WTC11 (cell line): ENCODE data around the gene SLC5A3. TPM values are rescaled to one million over a fixed set of nuclear protein-coding genes. Genes with fewer than 3 reads are reported as not detected.

Source experiments
- ATAC-seq: fragments of 200-7000 bp; cut with Tn5 transposase; 2 replicates; pipeline ENCODE4 v1.10.0; 2021; ENCODE audit warnings: mild to moderate bottlenecking, moderate library complexity
- CTCF ChIA-PET: fragments of 300-600 bp; sonication (Branson Sonifier 250); formaldehyde crosslinking; loops from one replicate; lab custom pipeline; 2021; ENCODE audit warnings: antibody characterized with exemption; lab: Charles Lee
- POLR2A ChIA-PET: fragments of 350-600 bp; sonication (Branson Sonifier 250); formaldehyde crosslinking; loops from one replicate; lab custom pipeline; 2021; ENCODE audit warnings: antibody characterized with exemption; lab: Charles Lee
- DNase-seq: peaks from one replicate; pipeline ENCODE4 v3.0.0; 2021; ENCODE audit warnings: low spot score
- H3K27ac Mint-ChIP-seq: 2 replicates; pipeline ENCODE4 v1.8.0; 2021; ENCODE audit warnings: mixed read lengths
- H3K27me3 Mint-ChIP-seq: 2 replicates; pipeline ENCODE4 v1.8.0; 2021; ENCODE audit warnings: low read depth, mild to moderate bottlenecking, moderate library complexity, mixed read lengths
- H3K36me3 Mint-ChIP-seq: 2 replicates; pipeline ENCODE4 v1.8.0; 2021; ENCODE audit warnings: mixed read lengths
- H3K4me1 Mint-ChIP-seq: 2 replicates; pipeline ENCODE4 v1.8.0; 2022; ENCODE audit warnings: mixed read lengths
- H3K4me3 Mint-ChIP-seq: 2 replicates; pipeline ENCODE4 v1.8.0; 2021; ENCODE audit warnings: mild to moderate bottlenecking, moderate library complexity, mixed read lengths
- H3K9me3 Mint-ChIP-seq: 2 replicates; pipeline ENCODE4 v1.8.0; 2021; ENCODE audit warnings: mixed read lengths
- AFF4 ChIP-seq: sonication (generic); formaldehyde crosslinking; IDR thresholded peaks from 2 replicates; pipeline ENCODE4 v1.8.1; 2023; ENCODE audit warnings: mild to moderate bottlenecking, missing genetic modification reagents, borderline replicate concordance
- ATF2 ChIP-seq: sonication (generic); formaldehyde crosslinking; IDR thresholded peaks from 2 replicates; pipeline ENCODE4 v1.8.1; 2022; ENCODE audit warnings: low read depth, missing genetic modification reagents, borderline replicate concordance
- ESRRA ChIP-seq: sonication (generic); formaldehyde crosslinking; IDR thresholded peaks from 2 replicates; pipeline ENCODE4 v1.8.1; 2022; ENCODE audit warnings: mild to moderate bottlenecking, missing genetic modification reagents, borderline replicate concordance
- FOXK1 ChIP-seq: sonication (generic); formaldehyde crosslinking; IDR thresholded peaks from 2 replicates; pipeline ENCODE4 v1.8.0; 2022; ENCODE audit warnings: mild to moderate bottlenecking, moderate library complexity, missing genetic modification reagents
- GRHL2 ChIP-seq: fragments of 250-450 bp; sonication (Bioruptor Pico); IDR thresholded peaks from 2 replicates; pipeline ENCODE4 v1.8.0; 2022; ENCODE audit warnings: mild to moderate bottlenecking, moderate library complexity; ENCODE audit not compliant: insufficient replicate concordance, severe bottlenecking
- IRF2 ChIP-seq: sonication (generic); formaldehyde crosslinking; IDR thresholded peaks from 2 replicates; pipeline ENCODE4 v1.8.0; 2022; ENCODE audit warnings: low read depth, missing genetic modification reagents, borderline replicate concordance
- MLX ChIP-seq: sonication (generic); formaldehyde crosslinking; IDR thresholded peaks from 2 replicates; pipeline ENCODE4 v1.8.1; 2023; ENCODE audit warnings: mild to moderate bottlenecking, missing genetic modification reagents, moderate library complexity
- MYBL2 ChIP-seq: sonication (generic); formaldehyde crosslinking; IDR thresholded peaks from 2 replicates; pipeline ENCODE4 v1.8.1; 2023; ENCODE audit warnings: mild to moderate bottlenecking, moderate library complexity, missing genetic modification reagents
- ZBTB43 ChIP-seq: sonication (generic); formaldehyde crosslinking; IDR thresholded peaks from 2 replicates; pipeline ENCODE4 v1.8.1; 2023; ENCODE audit warnings: mild to moderate bottlenecking, missing genetic modification reagents
- ZNF138 ChIP-seq: sonication (generic); formaldehyde crosslinking; conservative IDR thresholded peaks from 2 replicates; pipeline ENCODE4 v1.8.1; 2022; ENCODE audit warnings: mild to moderate bottlenecking, moderate library complexity, missing genetic modification reagents
- ZNF219 ChIP-seq: sonication (generic); formaldehyde crosslinking; IDR thresholded peaks from 2 replicates; pipeline ENCODE4 v1.8.0; 2023; ENCODE audit warnings: missing genetic modification reagents, mild to moderate bottlenecking, borderline replicate concordance
- total RNA-seq: library from RNA; stranded (reverse); gene quantifications from 3 replicates; pipeline ENCODE4 v1.2.3, GENCODE V29; 2021
- TF ChIP-seq, protein P1 (sequence below): sonication (generic); formaldehyde crosslinking; IDR thresholded peaks from 2 replicates; pipeline ENCODE4 v1.8.0; 2022; ENCODE audit warnings: mild to moderate bottlenecking, missing genetic modification reagents
- TF ChIP-seq, protein P2 (sequence below): sonication (generic); formaldehyde crosslinking; IDR thresholded peaks from 2 replicates; pipeline ENCODE4 v1.8.0; 2022; ENCODE audit warnings: missing genetic modification reagents

SLC5A3 gene
- total RNA-seq, 1 experiment from 2014 or later, result 14.8 TPM

- Mint-ChIP-seq H3K27ac (peak overlapping the region; percentile 14; the same call in 1 of the 2 replicates), H3K4me3 (no peak overlapping the region), H3K27me3 (no peaks in the 10 kb centered on the region), H3K36me3 (peaks cover 17% of the 10 kb centered on the region), H3K9me3 (no peaks in the 10 kb centered on the region), H3K4me1 (peaks cover 78% of the 10 kb centered on the region)
- ChIA-PET CTCF (interaction anchor here (1.6 kb wide), 1 partner anchor 156 kb away, joined by 3 read pairs; no protein-coding TSS in a partner anchor), POLR2A (no interaction called here)
- ATAC-seq (no peak), DNase-seq (no peak)
- TF ChIP-seq ATF2, result no peak
- no peak for TF ChIP-seq ESRRA (CRISPR knock-in tag)
- TF ChIP-seq, protein P1, sequence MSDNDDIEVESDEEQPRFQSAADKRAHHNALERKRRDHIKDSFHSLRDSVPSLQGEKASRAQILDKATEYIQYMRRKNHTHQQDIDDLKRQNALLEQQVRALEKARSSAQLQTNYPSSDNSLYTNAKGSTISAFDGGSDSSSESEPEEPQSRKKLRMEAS (CRISPR knock-in tag), result no peak
- no peak for TF ChIP-seq MLX (CRISPR knock-in tag)
- no peak for TF ChIP-seq ZNF138
These were observed 7.3 kb downstream of the SLC5A3 start for GRCh38 chr21:34080710-34081109.

DNA sequence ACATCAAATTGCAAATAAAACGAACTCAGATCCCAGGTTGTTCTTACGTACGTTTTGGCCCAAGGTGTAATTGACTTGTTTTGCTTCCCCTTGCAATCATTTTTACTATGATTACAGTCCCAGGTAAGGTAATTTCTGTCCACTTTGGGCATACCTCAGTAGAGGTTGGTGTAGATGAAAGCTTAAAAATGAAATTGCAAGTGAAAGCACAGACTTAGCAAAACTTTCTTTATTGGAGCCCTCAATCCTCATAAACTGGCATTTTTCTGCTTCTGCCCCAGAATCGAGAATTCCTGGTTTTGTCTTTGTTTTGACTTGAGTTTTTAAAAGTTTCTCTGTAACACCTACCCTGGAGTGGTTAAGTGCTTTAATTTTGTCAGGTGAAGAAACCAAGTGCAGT is 9.4 kb downstream of the SLC5A3 start:
- no peaks in the 10 kb centered on the region for H3K9me3 Mint-ChIP-seq
- no peak for DNase-seq
- CTCF ChIA-PET, result interaction anchor here (1.3 to 1.8 kb wide), 2 partner anchors 9 to 265 kb away, joined by 3 to 8 read pairs; no protein-coding TSS in a partner anchor
- TF ChIP-seq AFF4 (CRISPR knock-in tag) (no peak), ZNF138 (no peak), ZBTB43 (CRISPR knock-in tag) (no peak), ZNF219 (CRISPR knock-in tag) (no peak)
- TF ChIP-seq, all 79 proteins: peak for 0
- Mint-ChIP-seq H3K4me1 (peaks cover 62% of the 10 kb centered on the region), H3K4me3 (no peak overlapping the region), H3K27me3 (no peaks in the 10 kb centered on the region), H3K27ac (peak overlapping the region; percentile 71), H3K36me3 (peaks cover 17% of the 10 kb centered on the region)
- POLR2A ChIA-PET, result no interaction called here
- ATAC-seq, result no peak

GRCh38 chr21:34083357-34083756 is 10.0 kb downstream of the SLC5A3 start:
- Mint-ChIP-seq H3K4me3 (no peak overlapping the region), H3K27me3 (no peaks in the 10 kb centered on the region)
- POLR2A ChIA-PET, result no interaction called here

DNA sequence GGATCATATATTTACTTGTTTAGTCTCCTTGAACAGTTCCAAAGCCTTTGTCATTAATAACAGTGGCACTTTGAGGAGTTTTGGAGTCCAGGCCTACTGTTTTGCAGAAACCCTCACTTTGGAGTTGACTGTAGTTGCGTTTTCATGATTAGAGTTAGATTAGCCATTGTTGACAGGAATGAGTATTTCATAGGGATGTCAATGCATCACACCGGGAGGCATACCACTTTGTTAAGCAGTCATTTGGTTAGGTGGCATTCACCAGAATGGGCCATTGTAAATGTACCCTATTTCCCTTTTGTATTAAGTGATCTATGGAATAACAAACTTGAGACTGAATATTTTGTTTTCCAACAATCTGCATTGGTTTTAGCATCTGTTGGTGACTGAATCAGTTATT is 11.8 kb downstream of the SLC5A3 start:
- H3K36me3 Mint-ChIP-seq, result peaks cover 8% of the 10 kb centered on the region; the same call in 1 of the 2 replicates
- H3K4me3 Mint-ChIP-seq, result 0 out of 2 replicates have a peak overlapping the region, but pooled peaks have one; percentile 11
- H3K4me1 Mint-ChIP-seq, result peaks cover 52% of the 10 kb centered on the region
- DNase-seq, result no peak
- CTCF ChIA-PET, result interaction anchor here (0.7 kb wide), 1 partner anchor 352 kb away, joined by 3 read pairs; no protein-coding TSS in a partner anchor
- ATAC-seq, result peak; percentile 41; the same call in 1 of the 2 replicates
- H3K9me3 Mint-ChIP-seq, result no peaks in the 10 kb centered on the region
- TF ChIP-seq MYBL2 (CRISPR knock-in tag), result no peak
- TF ChIP-seq, protein P2, sequence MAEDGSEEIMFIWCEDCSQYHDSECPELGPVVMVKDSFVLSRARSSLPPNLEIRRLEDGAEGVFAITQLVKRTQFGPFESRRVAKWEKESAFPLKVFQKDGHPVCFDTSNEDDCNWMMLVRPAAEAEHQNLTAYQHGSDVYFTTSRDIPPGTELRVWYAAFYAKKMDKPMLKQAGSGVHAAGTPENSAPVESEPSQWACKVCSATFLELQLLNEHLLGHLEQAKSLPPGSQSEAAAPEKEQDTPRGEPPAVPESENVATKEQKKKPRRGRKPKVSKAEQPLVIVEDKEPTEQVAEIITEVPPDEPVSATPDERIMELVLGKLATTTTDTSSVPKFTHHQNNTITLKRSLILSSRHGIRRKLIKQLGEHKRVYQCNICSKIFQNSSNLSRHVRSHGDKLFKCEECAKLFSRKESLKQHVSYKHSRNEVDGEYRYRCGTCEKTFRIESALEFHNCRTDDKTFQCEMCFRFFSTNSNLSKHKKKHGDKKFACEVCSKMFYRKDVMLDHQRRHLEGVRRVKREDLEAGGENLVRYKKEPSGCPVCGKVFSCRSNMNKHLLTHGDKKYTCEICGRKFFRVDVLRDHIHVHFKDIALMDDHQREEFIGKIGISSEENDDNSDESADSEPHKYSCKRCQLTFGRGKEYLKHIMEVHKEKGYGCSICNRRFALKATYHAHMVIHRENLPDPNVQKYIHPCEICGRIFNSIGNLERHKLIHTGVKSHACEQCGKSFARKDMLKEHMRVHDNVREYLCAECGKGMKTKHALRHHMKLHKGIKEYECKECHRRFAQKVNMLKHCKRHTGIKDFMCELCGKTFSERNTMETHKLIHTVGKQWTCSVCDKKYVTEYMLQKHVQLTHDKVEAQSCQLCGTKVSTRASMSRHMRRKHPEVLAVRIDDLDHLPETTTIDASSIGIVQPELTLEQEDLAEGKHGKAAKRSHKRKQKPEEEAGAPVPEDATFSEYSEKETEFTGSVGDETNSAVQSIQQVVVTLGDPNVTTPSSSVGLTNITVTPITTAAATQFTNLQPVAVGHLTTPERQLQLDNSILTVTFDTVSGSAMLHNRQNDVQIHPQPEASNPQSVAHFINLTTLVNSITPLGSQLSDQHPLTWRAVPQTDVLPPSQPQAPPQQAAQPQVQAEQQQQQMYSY, result no peak
- TF ChIP-seq FOXK1 (CRISPR knock-in tag), result no peak
- no peak for TF ChIP-seq GRHL2 (CRISPR knock-in tag)
- H3K27ac Mint-ChIP-seq, result no peak overlapping the region
- POLR2A ChIA-PET, result no interaction called here
- no peaks in the 10 kb centered on the region for H3K27me3 Mint-ChIP-seq

More at GRCh38 chr21:34083357-34083756, 10.0 kb downstream of the SLC5A3 start:
- TF ChIP-seq, protein P1 (CRISPR knock-in tag), result no peak
- TF ChIP-seq IRF2 (CRISPR knock-in tag), result no peak
- TF ChIP-seq, all 79 proteins: peak for 0
- Mint-ChIP-seq H3K27ac (peak overlapping the region; percentile 71), H3K9me3 (no peaks in the 10 kb centered on the region), H3K4me1 (peaks cover 60% of the 10 kb centered on the region), H3K36me3 (peaks cover 14% of the 10 kb centered on the region)
- CTCF ChIA-PET, result no interaction called here
- DNase-seq, result no peak
- ATAC-seq, result no peak
